Cardiac fibroblast (primary cell): ENCODE results near the gene FBXW8.

ENCODE experiments used
- DNase-seq, 2 donors: peaks; one replicate each; pipeline versions ENCODE4 v3.0.0 to v3.0.0-alpha.2; 2010; ENCODE audit warnings: low read depth in 2 of 2
- H3K4me3 ChIP-seq, 2 donors: replicated peaks in 1 of 2; 1 replicate in 1 of 2; 2 replicates in 1 of 2; pipeline ENCODE4 v1.5.1; 2011; ENCODE audit warnings: low read depth in 2 of 2, low read length in 2 of 2, mild to moderate bottlenecking in 2 of 2, moderate library complexity in 1 of 2
- TF ChIP-seq, protein P1 (sequence below): IDR thresholded peaks from one replicate; pipeline ENCODE4 v1.5.1; 2011; ENCODE audit warnings: low read depth, mild to moderate bottlenecking, low read length, inconsistent platforms

FBXW8 gene

DNA sequence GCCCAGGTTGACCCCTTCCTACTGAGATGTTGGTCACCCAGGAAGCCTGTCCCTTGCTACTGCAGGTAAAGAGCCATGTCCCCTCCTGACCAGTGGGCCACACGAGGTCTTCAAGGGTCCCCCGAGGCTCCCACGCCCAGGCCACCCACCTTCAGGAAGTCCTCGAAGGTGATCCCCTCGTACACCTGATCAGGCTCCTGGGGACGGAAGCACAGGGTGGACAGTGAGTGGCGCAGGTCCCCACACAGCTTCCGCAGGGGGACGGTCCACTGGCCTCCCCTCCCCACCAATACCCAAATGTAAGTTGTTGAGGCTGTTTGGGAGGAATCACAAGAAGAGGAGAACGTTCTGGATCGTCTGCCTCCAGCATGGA is 131.0 kb downstream of the FBXW8 start:
- TF ChIP-seq, protein P1, sequence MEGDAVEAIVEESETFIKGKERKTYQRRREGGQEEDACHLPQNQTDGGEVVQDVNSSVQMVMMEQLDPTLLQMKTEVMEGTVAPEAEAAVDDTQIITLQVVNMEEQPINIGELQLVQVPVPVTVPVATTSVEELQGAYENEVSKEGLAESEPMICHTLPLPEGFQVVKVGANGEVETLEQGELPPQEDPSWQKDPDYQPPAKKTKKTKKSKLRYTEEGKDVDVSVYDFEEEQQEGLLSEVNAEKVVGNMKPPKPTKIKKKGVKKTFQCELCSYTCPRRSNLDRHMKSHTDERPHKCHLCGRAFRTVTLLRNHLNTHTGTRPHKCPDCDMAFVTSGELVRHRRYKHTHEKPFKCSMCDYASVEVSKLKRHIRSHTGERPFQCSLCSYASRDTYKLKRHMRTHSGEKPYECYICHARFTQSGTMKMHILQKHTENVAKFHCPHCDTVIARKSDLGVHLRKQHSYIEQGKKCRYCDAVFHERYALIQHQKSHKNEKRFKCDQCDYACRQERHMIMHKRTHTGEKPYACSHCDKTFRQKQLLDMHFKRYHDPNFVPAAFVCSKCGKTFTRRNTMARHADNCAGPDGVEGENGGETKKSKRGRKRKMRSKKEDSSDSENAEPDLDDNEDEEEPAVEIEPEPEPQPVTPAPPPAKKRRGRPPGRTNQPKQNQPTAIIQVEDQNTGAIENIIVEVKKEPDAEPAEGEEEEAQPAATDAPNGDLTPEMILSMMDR = no peak
- no peak overlapping the region for H3K4me3 ChIP-seq
- no peak for DNase-seq

DNA sequence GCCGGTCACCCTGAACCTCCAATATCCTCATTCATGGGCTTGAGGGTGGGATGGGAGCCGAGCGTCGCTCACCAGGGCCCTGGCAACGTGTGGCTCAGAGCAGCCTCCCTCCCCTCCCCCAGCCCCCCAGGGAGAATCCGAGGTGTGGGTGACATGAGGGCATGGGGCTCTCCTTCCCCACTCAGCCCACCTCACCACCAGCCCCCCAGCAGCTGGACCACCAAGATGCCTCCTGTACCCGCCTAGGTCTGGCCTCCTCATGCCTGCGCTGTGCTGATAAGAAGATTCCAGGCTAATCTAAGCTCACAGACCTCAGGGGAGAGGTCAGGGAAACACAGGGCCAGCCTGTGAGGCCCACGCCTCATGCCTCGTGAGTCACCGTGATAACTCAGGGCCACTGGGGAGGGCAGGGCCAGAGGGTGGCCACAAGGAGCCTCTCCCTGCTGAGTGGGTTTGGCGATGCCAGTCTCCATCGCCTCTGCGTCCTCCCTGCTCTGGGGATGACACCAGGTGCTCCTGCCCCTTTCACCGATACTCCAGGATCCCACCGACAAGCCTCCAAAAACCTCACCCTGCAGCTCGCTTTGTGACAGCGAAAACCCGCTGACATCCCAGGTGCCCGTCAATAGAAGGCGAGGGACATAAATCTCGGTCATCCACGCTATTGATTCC is 131.6 kb downstream of the FBXW8 start:
- no peak overlapping the region for H3K4me3 ChIP-seq
- TF ChIP-seq, protein P1 = no peak
- peak; percentile 9 to 29 for DNase-seq

DNA sequence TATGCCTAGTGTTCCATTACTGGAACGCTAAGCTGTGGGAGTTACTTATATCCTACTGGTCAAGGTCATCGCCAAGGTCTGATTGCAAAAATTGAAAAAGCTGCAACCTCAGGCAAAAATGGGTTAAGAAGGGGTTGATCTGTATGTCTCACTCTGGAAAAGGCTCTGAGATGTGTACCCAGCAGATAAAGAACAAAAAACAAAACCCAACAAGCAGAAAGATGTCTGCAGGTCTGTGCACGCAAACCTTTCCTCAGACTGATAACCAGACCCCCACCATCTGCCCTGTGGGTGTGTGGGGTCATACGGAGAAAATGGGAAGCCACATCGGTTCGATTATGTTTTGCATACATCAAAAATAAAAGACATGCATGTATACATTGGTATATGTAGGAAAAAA is 132.1 kb downstream of the FBXW8 start:
- no peak for DNase-seq
- TF ChIP-seq, protein P1 = no peak
- no peak overlapping the region for H3K4me3 ChIP-seq

DNA sequence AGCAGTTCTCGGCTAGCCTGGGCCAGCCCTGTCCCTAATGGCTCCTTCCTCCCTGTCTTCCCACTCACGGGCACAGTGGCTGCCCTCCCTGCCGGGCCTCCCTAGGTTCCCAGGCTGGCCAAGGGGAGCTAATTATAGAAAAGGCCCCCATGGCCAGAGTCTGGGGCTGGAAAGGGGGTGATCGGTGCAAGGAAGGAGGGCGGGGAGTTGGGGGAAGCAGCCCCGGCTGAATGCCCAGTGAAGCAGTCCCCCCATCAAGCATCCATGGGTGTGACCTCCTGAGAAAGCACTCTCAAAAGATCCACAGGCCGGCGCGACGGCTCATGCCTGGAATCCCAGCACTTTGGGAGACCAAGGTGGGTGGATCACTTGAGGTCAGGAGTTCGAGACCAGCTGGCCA is 133.6 kb downstream of the FBXW8 start:
- no peak overlapping the region for H3K4me3 ChIP-seq
- TF ChIP-seq, protein P1 = no peak

DNA sequence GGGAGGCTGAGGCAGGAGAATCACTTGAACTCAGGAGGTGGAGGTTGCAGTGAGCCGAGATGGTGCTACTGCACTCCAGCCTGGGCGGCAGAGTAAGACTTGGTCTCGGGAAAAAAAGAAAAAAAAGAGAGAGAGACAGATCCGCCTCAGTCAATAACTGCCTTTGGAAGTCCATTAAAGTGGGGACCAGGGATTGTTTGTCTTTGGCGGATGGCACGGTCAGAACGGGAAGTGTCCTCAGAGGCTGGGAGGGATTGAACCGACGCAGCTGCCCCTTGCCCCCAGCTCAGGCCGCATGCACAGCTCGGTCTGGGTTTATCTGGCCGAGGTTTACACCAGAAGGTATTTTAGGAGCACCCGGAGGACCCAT is 134.0 kb downstream of the FBXW8 start:
- DNase-seq = no peak
- TF ChIP-seq, protein P1 = no peak
- no peak overlapping the region for H3K4me3 ChIP-seq

More for the DNA sequence above, 133.6 kb downstream of the FBXW8 start:
- DNase-seq = no peak

DNA sequence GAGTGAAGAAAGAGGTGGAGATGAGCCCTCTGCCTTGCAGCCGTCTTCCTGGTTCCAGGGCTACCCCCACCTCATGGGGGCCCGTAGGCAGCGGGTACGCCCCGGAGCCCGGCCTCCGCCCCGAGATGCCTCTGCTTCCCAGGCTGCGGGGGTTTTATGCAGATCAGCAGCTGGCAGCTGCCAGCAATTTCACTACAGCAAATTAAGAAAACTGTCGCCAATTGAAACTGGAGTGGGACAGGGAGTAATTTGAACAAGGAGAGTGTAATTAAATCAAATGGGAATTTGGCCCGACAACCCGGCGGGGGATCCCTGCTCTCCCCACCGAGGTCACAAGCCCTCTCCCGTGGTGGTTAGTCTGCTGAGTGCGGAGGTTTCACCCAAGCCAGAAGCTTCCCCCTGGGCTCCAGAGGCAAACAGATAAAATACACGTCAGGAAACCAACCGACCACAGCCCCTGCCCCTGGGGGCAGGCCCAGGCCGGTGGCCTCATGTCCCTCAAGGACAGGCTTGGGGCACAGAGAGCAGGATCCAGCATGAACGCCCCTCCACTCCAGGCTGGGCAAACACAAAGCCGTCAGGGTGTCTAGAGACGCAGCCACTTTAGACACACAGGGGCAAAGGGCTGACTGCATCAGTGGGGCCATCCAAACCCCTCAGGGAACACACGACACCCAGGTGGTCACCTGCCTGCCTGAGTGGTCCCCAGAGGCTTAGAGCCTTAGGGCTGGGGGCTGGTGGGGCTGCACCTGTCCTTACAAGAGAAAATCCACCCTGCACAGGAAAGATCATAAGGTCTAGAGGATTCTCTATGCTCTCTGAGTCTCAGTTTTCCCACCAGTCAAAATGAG is 134.6 kb downstream of the FBXW8 start:
- DNase-seq = no peak
- no peak overlapping the region for H3K4me3 ChIP-seq
- TF ChIP-seq, protein P1 = no peak
